Anterior cingulate cortex (tissue), 58 donors: ENCODE data around the gene ZDHHC14.

ENCODE experiments used
- DNase-seq, 58 donors: peaks; one replicate each; lab custom pipeline; 2025; lab: John Stamatoyannopoulos, UW

ZDHHC14 gene

GRCh38 chr6:157541618-157542413 lies 160.8 kb downstream of the ZDHHC14 start:
- no peak for DNase-seq

- no peak for DNase-seq
Observed at GRCh38 chr6:157542414-157543160, 161.6 kb downstream of the ZDHHC14 start.

- DNase-seq: no peak
Observed at GRCh38 chr6:157546321-157546720, 165.3 kb downstream of the ZDHHC14 start.

- DNase-seq: no peak
Observed at GRCh38 chr6:157547112-157547511, 166.1 kb downstream of the ZDHHC14 start.

GRCh38 chr6:157548635-157549467 lies 167.9 kb downstream of the ZDHHC14 start:
- DNase-seq: no peak

- DNase-seq: no peak
Observed at GRCh38 chr6:157549468-157549745, 168.4 kb downstream of the ZDHHC14 start.

- DNase-seq: no peak
Observed at GRCh38 chr6:157550114-157550989, 169.4 kb downstream of the ZDHHC14 start.

- no peak for DNase-seq
Observed at GRCh38 chr6:157551041-157551832, 170.2 kb downstream of the ZDHHC14 start.

GRCh38 chr6:157552081-157552747 lies 171.2 kb downstream of the ZDHHC14 start:
- DNase-seq: no peak

- no peak for DNase-seq
Observed at GRCh38 chr6:157552820-157553485, 172.0 kb downstream of the ZDHHC14 start.

- no peak for DNase-seq
Observed at GRCh38 chr6:157554747-157555146, 173.8 kb downstream of the ZDHHC14 start.

GRCh38 chr6:157555455-157556143 lies 174.6 kb downstream of the ZDHHC14 start:
- no peak for DNase-seq

GRCh38 chr6:157556144-157556645 lies 175.2 kb downstream of the ZDHHC14 start:
- no peak for DNase-seq

GRCh38 chr6:157556671-157557430 lies 175.9 kb downstream of the ZDHHC14 start:
- DNase-seq: no peak

GRCh38 chr6:157557559-157557958 lies 176.6 kb downstream of the ZDHHC14 start:
- DNase-seq: no peak

GRCh38 chr6:157558049-157558448 lies 177.1 kb downstream of the ZDHHC14 start:
- no peak for DNase-seq
